Neural crest cell (in vitro differentiated cells): ENCODE measurements around the gene CLCA1. TPM values are rescaled to one million over a fixed set of nuclear protein-coding genes. Genes with fewer than 3 reads are reported as not detected.

Experiments used
- DNase-seq: peaks from one replicate; pipeline ENCODE4 v3.0.0; 2021; ENCODE audit warnings: low read depth, mixed read lengths, low spot score
- H3K27ac Mint-ChIP-seq: one replicate; pipeline ENCODE4 v1.8.0; 2021; ENCODE audit warnings: mild to moderate bottlenecking, mixed read lengths; ENCODE audit not compliant: unreplicated experiment
- H3K27me3 Mint-ChIP-seq: 2 replicates; pipeline ENCODE4 v1.8.0; 2021; ENCODE audit warnings: low read depth, mild to moderate bottlenecking, mixed read lengths
- H3K36me3 Mint-ChIP-seq: 2 replicates; pipeline ENCODE4 v1.8.0; 2021; ENCODE audit warnings: low read depth, mild to moderate bottlenecking, mixed read lengths
- H3K4me1 Mint-ChIP-seq: 2 replicates; pipeline ENCODE4 v1.8.0; 2021; ENCODE audit warnings: mixed read lengths
- H3K4me3 Mint-ChIP-seq: one replicate; pipeline ENCODE4 v1.8.0; 2021; ENCODE audit warnings: mild to moderate bottlenecking, mixed read lengths
- H3K9me3 Mint-ChIP-seq: 2 replicates; pipeline ENCODE4 v1.8.0; 2021; ENCODE audit warnings: mixed read lengths
- CTCF ChIP-seq: fragments of 200-600 bp; sonication (generic); conservative IDR thresholded peaks from 2 replicates; pipeline ENCODE4 v1.5.0; 2021; ENCODE audit warnings: antibody characterized with exemption, mild to moderate bottlenecking
- total RNA-seq: library from RNA; stranded (reverse); gene quantifications from 2 replicates; pipeline ENCODE4 v1.2.1, GENCODE V29; 2021

The CLCA1 gene
- total RNA-seq, 1 donor from 2014 or later: not detected

DNA sequence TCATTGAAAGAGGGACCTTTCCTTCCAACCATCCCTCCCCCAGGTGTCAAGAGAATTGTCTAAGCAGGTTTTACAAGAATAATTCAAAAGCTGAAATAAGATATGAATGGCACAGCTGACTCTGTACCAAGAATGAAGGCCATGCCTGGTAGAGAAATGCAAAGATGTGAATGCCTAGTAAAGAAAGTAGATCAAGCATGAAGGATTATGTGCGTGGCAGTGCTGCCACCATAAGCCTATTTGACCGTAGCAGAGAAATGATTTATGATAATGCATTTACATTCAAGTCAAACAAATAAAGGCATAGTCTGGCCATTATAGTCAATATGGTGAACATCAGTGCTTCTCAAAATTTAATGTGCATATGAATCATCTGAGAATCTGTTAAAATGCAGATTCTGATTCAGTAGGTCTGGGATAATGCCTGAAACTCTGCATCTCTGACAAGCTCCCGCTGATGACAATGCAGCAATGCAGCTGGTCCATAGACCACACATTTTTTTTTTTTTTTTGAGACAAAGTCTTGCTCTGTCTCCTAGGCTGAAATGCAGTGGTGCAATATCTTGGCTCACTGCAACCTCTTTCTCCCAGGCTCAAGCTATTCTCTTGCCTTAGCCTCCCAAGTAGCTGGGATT, 61.6 kb downstream of the CLCA1 start:
- no peaks in the 10 kb centered on the region for H3K36me3 Mint-ChIP-seq
- TF ChIP-seq CTCF: no peak
- no peak overlapping the region for H3K27ac Mint-ChIP-seq

GRCh38 chr1:86537928-86538695, 69.4 kb downstream of the CLCA1 start:
- H3K27ac Mint-ChIP-seq: no peak overlapping the region

More for the DNA sequence above, 61.6 kb downstream of the CLCA1 start:
- H3K9me3 Mint-ChIP-seq: no peaks in the 10 kb centered on the region
- no peak for DNase-seq
- no peak overlapping the region for H3K4me3 Mint-ChIP-seq
- peaks cover 8% of the 10 kb centered on the region for H3K27me3 Mint-ChIP-seq
- H3K4me1 Mint-ChIP-seq: no peaks in the 10 kb centered on the region

DNA sequence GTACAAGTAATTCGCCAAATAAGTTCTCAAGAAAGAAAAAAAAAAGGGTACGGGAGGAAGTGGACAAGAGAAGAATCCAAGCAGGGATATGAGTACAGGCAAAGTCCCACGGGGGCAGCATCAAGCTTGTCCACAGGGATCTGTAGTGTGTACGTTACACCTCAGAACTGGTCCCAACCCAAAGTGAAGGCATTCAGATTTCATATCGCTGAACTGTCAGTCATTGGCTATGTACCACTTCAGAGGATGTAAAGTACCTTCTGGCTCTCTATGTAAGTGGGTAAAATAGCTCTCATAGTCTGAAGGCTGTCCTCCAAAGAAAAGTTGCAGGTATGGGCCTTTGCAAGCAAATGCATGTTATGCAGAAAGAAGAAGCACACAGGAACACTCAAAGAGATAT, 70.0 kb downstream of the CLCA1 start:
- no peaks in the 10 kb centered on the region for H3K36me3 Mint-ChIP-seq
- no peaks in the 10 kb centered on the region for H3K9me3 Mint-ChIP-seq
- no peak overlapping the region for H3K4me3 Mint-ChIP-seq
- peaks cover 5% of the 10 kb centered on the region for H3K27me3 Mint-ChIP-seq
- no peaks in the 10 kb centered on the region for H3K4me1 Mint-ChIP-seq
- no peak overlapping the region for H3K27ac Mint-ChIP-seq
- no peak for TF ChIP-seq CTCF
- DNase-seq: no peak

More at GRCh38 chr1:86537928-86538695, 69.4 kb downstream of the CLCA1 start:
- H3K4me1 Mint-ChIP-seq: no peaks in the 10 kb centered on the region
- H3K9me3 Mint-ChIP-seq: no peaks in the 10 kb centered on the region
- no peak for TF ChIP-seq CTCF
- H3K4me3 Mint-ChIP-seq: no peak overlapping the region
- H3K36me3 Mint-ChIP-seq: no peaks in the 10 kb centered on the region
- no peak for DNase-seq
- H3K27me3 Mint-ChIP-seq: peaks cover 5% of the 10 kb centered on the region

- H3K27ac Mint-ChIP-seq: no peak overlapping the region
- H3K27me3 Mint-ChIP-seq: no peaks in the 10 kb centered on the region
- no peak overlapping the region for H3K4me3 Mint-ChIP-seq
- no peaks in the 10 kb centered on the region for H3K36me3 Mint-ChIP-seq
- no peak for DNase-seq
- H3K9me3 Mint-ChIP-seq: peaks cover 5% of the 10 kb centered on the region
- no peak for TF ChIP-seq CTCF
- H3K4me1 Mint-ChIP-seq: peaks cover 2% of the 10 kb centered on the region
These were observed 73.1 kb downstream of the CLCA1 start for GRCh38 chr1:86541859-86542258.

DNA sequence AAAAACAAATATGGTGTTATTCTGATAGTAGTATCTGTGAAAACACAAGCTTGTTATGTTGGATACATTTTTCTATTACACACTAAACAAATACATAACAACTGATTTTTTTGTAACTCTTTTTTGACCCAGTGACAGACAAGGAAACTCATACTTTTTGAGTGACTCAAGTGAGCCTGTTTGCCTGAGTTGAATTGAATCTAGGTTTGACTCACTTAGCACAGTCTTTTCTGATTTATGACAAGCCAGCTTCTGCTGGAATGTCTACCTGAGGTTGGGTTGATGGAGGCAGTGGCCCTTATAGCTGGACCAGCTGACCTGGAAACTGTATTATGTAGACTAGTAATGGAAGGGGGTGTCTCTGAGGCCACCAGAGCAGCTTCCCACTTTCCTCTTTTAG, 73.9 kb downstream of the CLCA1 start:
- H3K4me3 Mint-ChIP-seq: no peak overlapping the region
- no peak for DNase-seq
- peaks cover 5% of the 10 kb centered on the region for H3K9me3 Mint-ChIP-seq
- no peak for TF ChIP-seq CTCF
- no peaks in the 10 kb centered on the region for H3K36me3 Mint-ChIP-seq
- H3K27me3 Mint-ChIP-seq: no peaks in the 10 kb centered on the region
- H3K27ac Mint-ChIP-seq: no peak overlapping the region
- H3K4me1 Mint-ChIP-seq: peaks cover 9% of the 10 kb centered on the region
